ENCODE results near the gene C10orf67.
A peak's percentile ranks its signal among the peaks of the same experiment; 100 is the strongest.
"Not testable (repeated sequence)": the region's sequence is repeated elsewhere in the genome, so short reads cannot be mapped to it uniquely, and the experiment has no call there.

C10orf67 gene

DNA sequence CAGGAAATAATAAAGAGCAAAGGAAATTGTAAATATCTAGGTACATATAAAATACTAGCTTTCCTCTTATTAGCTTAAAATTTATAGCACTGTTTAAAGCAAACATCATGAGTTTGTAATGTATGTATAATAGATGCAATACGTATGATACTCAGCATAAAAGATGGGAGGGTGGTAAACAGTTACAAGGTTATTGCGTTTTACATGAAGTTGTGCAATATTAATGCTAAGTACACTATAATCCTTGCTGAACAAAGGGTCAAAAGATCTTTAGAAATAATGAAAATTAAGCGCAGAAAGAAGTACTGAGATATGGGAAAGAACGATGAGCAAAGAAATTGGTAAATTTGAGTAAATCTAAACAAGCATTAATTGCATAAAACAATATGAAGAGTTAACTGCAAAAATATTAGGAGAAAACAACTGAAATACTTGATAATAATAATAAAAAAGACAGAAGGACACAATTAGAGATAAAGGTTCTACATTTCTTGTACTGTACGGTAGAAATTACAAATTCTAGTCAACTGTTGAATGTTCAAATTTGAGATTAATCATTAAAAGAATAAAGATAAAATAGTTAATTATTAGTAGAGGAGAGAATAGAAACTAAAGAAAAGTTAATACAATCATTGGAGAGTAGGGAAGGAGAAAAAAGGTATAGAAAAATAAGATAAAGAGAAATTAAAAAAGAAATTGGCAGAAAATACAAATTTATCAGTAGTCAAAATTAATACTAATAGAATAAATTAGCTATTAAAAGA is 17.9 kb downstream of the C10orf67 start:
- no peak for DNase-seq (ENCODE audit: low read depth in 2 of 2)

DNA sequence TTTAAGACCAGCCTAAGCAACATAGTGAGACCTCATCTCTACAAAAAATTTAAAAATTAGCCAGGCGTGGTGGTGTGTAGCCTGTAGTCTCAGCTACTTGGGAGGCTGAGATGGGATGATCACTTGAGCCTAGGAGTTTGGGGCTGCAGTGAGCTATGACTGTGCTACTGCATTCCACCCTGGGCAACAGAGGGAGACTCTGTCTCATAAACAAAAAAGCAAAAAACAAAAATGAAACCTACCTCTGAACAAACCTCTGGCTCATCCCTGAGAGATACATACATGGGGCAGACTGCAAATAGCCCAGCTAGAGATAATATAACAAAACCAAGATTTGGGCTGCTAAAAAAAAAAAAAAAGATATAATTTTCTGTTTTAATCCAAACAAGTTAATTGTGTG is 19.5 kb downstream of the C10orf67 start:
- DNase-seq (ENCODE audit: low read depth in 2 of 2) = no peak

DNA sequence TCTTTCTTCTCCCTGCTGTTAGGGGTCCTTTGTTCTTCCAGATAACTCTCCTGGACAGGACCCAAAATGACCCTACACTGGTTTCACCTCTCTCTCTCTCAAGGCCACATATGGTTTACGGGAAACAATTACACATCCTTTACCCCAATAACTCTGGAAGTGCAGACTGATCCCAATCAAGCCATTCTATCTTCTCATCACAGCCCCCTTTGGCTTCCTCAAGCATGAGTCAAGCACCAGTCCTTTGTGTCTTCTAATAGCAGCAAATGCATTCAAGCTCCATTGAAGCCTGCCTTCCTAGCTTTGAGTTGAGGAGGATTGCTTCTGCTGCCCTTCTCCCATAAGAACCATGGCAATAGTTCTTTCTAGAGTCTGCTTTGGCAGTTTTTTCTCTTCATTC is 20.2 kb downstream of the C10orf67 start:
- no peak for DNase-seq (ENCODE audit: low read depth in 2 of 2)

DNA sequence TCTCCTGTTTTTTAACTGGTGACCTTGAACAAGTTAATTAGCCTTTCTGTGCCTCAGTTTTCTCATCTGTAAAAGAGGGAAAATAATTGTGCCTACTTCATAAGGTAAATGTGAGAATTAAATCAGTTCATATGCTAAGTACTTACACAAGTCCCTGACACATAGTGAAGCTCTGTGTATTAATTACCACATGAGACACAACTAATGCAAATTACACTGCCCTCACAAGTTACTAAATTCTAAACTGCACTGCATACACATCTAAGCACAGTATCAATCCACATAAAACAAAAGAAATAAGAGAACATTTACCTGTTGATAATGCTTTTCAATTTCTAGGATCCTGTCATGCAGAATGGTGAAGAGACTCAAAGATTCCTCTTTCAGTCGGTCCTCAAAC is 22.5 kb downstream of the C10orf67 start:
- DNase-seq (ENCODE audit: low read depth in 2 of 2) = no peak

DNA sequence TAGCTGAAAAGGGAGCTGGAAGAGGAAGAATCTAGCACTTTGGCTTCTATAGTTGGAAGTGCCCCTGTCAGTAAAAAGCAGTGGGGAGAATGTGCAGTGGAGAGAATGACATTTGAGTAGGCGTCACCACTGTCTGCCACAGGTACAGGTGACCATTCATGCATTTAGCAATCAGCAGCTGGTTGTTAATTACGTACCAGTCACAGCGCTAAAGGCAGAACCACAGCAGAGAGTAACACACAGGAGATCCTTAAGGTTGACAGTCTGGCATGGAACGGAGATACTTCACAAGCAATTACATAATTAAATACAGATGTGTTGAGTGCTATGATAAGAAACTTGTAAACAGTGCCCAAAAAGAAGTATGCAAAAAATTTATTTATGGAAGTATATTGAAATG is 24.8 kb downstream of the C10orf67 start:
- no peak for DNase-seq (ENCODE audit: low read depth in 2 of 2)

DNA sequence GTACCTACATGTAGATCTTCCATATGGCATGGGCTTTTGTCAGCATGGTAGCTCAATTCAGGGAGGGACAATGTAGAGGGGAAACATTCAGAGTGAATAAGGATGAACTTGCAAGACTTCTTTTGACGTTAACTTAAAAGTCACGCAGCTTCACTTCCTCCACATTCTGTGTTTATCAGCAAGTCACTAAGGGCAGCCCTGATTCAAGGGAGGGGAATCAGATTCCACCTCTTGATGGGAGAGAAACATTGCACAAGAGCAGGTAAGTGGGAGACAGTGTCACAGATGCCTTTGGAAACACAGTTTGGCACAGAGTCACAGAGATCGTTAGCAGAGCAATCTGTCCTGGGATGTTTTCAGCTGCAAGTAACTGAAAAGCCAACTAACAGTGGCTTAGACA is 26.2 kb downstream of the C10orf67 start:
- no peak for DNase-seq (ENCODE audit: low read depth in 2 of 2)

DNA sequence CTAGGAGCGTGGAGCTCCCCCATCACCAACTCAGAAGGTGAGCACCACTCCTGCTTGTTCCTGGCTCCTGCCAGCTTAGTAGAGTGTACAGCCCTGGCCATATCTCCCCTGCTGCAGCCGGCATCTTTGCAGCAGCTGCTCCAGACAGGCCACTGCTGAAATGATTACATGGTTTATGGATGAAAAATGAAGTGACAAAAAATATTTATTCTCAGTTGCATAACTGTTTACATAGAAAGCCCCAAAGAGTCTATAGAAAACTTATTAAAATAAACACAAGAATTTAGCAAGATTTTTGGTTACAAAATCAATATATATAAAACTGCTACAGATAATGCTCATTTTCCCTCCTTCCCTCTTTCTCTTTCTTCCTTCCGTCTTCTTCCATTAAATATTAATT is 27.2 kb downstream of the C10orf67 start:
- no peak for DNase-seq (ENCODE audit: low read depth in 2 of 2)

DNA sequence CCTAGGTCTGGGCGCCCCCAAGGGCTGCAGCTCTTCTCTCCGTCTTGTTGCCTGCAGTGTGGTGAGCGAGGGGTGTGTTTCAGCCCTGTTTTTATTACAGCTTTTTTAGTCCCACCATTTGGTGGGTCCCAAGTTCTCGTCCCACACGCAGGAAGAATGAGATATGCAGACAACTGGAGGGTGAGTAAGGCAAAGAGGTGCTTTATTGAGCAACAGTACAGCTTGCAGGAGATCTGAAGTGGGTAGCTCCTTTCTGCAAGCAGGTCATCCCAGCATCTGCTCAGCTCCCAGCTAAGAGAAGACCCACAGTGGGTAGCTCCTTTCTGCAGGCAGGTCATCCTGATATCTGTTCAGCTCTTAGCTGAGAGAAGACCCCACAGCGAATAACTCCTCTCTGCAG is 28.2 kb downstream of the C10orf67 start:
- no peak for DNase-seq (ENCODE audit: low read depth in 2 of 2)

DNA sequence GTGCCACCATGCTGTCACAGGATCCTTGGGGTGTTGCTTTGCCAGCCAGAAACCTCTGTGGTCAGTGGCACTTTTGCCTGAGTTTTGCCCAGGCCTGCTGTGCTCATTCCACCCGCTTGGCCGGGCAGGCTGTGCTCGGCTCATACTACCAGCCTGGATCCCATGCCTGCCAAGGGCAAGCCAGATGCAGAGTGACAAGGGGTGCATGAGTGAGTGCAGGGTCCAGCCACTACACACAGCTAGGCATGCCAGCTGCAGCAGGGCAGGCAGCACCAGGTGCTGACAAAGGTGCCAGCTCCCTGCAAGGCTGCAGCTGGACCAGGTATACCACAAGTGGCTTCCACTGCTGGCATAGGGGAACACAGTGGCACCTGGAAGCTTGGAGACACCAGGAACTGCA is 28.6 kb downstream of the C10orf67 start:
- DNase-seq (ENCODE audit: low read depth in 2 of 2) = no peak

DNA sequence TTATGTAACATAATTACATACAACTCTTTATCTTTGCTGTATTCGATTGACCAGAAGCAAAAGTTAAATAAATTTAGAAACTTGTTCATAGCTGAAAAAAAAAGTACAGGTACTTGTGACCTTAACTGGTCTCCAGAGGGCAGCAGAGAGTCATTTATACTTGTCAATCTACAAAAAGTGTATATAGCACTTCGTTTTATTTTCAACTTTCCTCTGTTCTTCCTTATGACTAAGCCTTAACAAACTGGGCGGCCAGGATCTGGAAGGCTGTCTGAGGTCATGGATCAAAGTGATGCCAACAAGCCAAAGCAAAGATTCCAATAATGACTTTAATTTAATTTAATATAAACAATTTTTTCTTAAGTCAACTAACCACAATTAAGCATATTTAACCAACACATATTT is 29.8 kb downstream of the C10orf67 start:
- DNase-seq (ENCODE audit: low read depth in 2 of 2) = no peak

DNA sequence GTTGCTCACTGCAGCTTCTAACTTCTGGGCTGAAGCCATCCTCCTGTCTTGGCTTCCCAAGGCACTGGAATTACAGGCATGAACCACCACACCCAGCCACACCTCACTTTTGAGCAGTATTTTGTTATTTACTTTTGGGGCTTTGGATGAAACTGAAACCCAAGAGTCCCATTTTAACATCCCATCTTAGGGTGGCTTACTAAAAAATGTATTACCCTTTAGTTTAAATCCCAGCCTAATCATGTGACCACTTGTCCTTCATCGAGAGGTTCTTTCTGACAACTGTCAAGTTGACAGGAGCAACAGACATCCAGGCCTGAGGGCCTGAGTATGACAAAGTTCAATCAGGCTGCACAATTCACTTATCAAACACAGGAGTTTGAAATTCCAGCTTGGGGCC is 33.6 kb downstream of the C10orf67 start:
- no peak for DNase-seq (ENCODE audit: low read depth in 2 of 2)

DNA sequence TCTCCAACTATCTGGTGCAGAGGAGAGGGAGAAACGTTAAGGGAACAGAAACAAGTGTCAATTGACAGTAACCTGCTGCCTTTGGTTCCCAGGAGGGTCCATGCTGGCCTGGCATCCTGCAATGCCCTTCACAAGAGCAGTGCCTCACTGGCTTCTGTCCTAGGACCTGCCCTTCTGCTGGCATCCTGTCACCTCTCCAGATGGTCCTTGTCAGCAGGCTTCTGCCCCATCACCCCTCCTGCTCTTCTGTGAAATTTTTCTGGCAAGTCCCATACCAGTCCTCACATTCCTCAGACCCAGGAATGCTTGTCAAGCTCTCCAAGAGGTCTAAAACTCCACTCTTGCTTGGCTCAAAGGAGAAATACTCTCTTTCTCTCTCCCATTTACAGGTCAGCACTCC is 34.2 kb downstream of the C10orf67 start:
- DNase-seq (ENCODE audit: low read depth in 2 of 2) = no peak

DNA sequence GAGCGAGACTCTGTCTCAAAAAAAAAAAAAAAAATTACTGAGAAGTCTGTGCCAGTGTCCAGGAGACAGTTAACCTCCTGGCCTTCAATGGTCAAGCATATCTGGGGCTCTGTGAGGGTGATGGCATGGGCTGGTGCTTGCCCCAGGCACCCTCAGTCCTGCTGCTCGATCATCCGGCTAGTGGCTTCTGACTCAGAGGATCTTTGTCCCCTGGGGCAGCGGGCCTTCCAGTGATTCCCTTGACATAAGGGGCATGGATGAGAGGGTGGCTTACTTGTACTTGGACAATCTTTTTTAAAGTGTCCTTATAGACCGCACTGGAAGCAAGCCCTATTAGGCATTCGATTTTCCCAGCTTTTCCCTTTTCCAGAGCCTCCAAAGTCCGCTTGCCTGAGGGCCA is 44.6 kb downstream of the C10orf67 start:
- DNase-seq (ENCODE audit: low read depth in 2 of 2) = not testable (repeated sequence)

DNA sequence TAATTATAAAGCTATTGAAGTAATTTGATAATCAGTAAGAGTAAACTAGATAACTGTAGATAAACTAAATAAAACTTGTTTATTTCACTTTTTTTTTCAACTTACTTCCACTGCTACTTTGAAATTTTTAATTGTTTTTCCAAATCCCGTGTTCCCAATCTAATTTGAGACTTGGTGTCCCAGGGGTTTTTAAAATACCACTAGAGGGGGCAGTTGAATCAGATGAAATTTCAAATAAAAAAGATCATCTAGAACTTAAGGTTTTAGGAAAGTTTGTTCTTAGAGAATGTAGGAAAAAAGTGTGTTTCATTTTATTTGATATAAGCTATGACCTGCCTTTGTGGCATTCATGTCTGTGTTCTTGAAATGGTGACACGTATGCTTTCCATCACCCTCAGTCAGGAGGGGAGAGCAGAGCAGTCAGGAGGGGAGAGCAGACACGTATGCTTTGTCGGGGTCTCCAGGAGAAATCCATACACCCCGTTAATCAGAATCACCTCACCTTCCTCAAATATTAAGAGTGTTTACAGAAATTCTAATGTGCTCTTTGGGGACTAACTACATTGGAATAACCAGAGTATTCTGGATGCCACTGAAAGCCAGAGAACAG is 49.9 kb downstream of the C10orf67 start:
- no peak for DNase-seq (ENCODE audit: low read depth in 2 of 2)

DNA sequence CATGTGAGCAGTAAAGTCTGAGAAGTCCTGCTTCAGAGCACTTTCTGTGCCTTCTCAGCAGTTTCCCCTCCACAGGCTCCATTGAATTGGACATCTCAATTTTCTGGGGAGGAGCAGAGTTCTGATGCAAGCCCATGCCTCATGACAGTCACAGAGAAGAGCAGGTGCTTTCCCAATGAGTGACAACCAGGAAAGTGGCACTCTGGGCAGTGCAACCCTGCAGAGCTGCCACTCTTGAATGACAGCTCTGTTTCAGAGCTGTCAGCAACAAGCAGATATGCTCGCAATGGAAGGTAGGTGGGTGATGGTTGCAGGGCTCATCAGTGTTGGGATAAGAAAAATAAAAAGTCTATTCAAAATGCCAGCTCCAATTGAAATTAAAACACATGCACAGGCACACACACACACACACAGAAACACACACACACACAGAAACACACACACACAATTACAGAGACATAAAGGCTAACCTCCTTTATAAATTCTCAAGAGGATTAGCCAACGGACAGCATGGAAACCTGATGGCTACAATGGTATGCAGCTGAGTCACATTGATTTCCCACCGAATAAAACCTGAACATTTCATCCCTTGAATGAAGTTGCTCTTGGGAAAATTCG is 50.5 kb downstream of the C10orf67 start:
- DNase-seq (ENCODE audit: low read depth in 2 of 2) = no peak

DNA sequence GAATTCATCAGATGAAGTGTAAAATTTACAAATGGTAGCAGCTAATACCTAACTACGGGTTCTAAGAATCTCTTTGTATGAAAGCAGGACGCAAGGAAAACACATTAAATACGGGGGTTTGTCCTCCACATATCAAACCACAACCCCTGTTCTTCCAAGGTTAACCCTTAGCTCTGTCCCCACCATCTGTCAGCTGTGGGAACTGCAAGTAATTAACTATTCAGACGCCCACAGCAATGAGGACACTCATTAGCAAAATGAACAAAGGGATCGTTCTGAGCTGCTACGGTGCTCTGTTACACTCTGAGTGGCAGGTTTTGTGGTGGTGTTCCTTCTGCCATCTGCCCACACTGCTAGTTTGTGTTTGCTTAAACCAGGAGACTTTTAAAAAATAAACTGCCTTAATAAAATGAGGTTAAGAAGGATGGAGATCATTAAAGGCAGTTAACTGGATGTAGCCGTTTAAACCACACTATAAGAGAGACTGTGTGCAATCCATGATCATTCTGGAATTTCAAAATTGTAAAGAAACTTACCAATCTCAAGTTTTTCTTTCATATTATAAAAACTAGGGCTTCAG is 51.4 kb downstream of the C10orf67 start:
- DNase-seq (ENCODE audit: low read depth in 2 of 2) = peak in 1 of 2 donors; percentile 14

DNA sequence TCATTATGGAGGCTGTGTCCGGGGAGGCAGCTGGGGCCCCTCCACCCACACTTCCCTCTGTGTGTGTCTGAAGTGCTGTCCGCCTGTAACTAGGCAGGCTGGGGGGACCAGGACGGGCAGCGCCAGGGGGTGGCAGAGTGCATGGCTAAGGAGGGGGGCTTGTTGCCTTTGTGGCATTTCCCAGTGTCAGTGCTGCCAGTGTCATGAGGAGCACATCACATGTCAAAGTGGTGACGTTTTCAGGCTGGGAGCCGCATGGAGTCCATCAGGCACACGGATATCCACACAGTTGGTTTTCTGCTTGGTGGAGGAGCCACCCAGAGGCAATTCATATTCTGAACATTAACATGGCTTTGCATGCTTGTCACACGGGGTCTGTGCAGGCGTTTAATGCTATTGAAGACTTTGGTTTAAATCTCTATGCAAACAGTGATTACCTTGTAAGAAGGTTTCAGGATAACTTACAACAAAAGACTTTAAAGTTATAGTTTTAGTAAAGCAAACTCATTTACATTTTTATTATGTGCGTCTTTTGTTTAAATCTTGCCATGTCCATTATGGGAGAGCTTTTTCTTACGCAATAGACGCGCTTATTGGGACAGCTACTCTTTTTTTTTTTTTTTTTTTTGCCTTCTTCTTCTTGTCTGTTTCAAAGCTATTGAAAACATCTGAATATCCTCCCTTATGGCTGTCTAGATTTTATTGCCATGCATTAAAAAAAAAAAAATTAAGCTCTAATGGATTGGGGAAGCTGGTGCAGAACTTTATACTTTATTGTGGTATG is 52.9 kb downstream of the C10orf67 start:
- no peak for DNase-seq (ENCODE audit: low read depth in 2 of 2)

DNA sequence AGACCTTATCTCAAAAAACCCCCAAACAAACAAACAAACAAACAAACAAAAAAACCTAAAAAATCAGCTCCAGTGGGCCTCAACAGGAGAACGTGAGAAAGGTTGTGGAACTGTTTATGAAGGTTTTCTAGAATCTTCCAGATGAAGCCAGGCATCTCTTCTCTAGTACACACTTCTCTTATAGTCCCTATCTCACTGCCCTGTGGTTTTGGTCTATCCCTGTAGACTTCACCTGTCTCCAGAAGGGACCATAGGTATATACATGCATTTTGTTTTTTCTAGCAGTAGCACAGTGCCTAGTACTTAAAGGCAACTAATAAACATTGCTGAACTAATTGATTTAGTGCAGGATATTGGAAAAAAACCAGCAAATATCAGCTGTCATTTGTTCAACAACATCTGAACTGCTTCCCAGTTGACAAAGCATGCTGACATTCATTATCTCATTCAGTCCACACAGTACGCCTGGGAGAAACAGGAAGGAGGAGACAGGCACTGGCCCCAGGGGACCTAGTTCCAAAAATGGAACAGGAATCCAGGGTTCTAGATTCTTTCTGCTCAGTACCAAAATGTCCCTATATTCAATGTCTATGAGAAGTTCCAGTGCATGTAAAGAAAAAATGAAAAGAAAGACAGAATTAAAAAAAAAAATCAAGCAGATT is 59.8 kb downstream of the C10orf67 start:
- no peak for DNase-seq (ENCODE audit: low read depth in 2 of 2)

DNA sequence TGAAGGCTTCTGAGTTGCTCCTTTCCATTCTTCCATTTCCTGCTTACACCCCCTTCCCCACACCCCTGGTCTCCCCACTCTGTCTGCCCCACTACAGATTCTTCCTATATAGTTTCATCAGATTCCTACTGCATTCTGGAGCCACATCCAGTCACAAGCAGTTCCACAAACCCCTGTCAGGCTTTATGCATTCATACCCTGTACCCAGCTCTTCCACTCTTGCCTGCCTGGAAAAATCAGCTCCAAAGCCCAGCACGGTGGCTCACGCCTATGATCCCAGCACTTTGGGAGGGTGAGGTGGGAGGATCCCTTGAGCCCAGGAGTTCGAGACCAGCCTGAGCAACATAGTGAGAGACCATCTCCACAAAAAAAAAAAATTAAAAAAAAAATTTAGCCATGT is 60.4 kb downstream of the C10orf67 start:
- no peak for DNase-seq (ENCODE audit: low read depth in 2 of 2)

DNA sequence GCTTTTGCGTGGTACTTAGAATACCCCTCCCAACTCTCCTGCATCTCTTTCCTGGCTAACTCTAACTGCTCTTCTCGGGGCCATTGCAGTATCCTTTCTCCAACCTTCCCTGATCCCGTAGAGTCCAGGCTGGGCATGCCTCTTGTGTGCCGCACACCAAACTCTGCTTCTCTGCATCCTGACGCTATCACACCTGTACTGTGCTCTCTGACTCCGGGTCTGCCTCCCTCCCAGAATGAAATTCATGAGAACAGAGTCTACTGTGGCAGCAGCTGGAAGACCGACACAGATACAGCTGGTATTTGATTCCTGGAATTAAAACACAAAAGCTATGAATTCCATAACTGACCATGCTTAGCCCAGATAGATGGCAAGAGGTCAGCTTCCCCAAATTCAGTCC is 60.9 kb downstream of the C10orf67 start:
- DNase-seq (ENCODE audit: low read depth in 2 of 2) = no peak

DNA sequence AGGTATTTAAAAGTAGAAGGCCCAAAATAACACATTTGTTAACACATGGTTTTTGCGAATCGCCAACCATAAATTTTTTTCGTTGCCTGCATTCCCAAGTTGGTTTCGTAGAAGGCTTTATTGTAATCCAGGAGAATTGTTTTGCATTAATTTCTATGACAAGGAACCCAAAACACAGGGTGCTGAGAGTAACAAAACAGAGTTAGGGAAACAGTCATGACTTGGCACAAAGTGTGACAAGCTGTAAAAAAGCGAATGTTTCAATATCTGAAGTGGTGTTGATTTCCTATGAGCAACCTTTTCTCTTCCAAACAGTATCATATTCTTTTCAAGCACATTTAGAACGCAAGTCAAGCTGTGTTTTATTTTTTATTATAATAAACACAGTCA is 63.6 kb downstream of the C10orf67 start:
- no peak for DNase-seq (ENCODE audit: low read depth in 2 of 2)
